Effector memory CD4-positive, alpha-beta T cell (primary cell): Measurements from ENCODE around the gene GSTCD.
"Not testable (repeated sequence)": the region's sequence is repeated elsewhere in the genome, so short reads cannot be mapped to it uniquely, and the experiment has no call there.

ENCODE experiments used
- DNase-seq, 3 donors: peaks; one replicate each; pipeline ENCODE4 v3.0.0-alpha.2; 2020
- H3K27ac ChIP-seq: 2 replicates; pipeline ENCODE4 v1.7.0; 2013; ENCODE audit warnings: mild to moderate bottlenecking, low read length, moderate library complexity; ENCODE audit not compliant: insufficient read depth, poor library complexity, severe bottlenecking
- H3K27me3 ChIP-seq: replicated peaks from 2 replicates; pipeline ENCODE4 v1.7.0; 2013; ENCODE audit warnings: mild to moderate bottlenecking, low read length; ENCODE audit not compliant: insufficient read depth, control insufficient read depth, poor library complexity, severe bottlenecking
- H3K36me3 ChIP-seq: 2 replicates; pipeline ENCODE4 v1.7.0; 2013; ENCODE audit warnings: mild to moderate bottlenecking, low read length, moderate library complexity; ENCODE audit not compliant: control insufficient read depth, insufficient read depth
- H3K4me1 ChIP-seq: 2 replicates; pipeline ENCODE4 v1.7.0; 2013; ENCODE audit warnings: low read length, mild to moderate bottlenecking; ENCODE audit not compliant: control insufficient read depth, insufficient read depth, poor library complexity, severe bottlenecking
- H3K4me3 ChIP-seq: 2 replicates; pipeline ENCODE4 v1.7.0; 2013; ENCODE audit warnings: low read length, low read depth, mild to moderate bottlenecking; ENCODE audit not compliant: insufficient read depth, poor library complexity, severe bottlenecking
- H3K9me3 ChIP-seq: 2 replicates; pipeline ENCODE4 v1.7.0; 2013; ENCODE audit warnings: mild to moderate bottlenecking, low read length, moderate library complexity; ENCODE audit not compliant: control insufficient read depth

Gene GSTCD

GRCh38 chr4:105852230-105852629 is 143.6 kb downstream of the GSTCD start:
- H3K4me1 ChIP-seq, H3K9me3 ChIP-seq, H3K36me3 ChIP-seq, DNase-seq, H3K27me3 ChIP-seq, H3K4me3 ChIP-seq, H3K27ac ChIP-seq: not testable (repeated sequence)

GRCh38 chr4:105858466-105859040 is 150.0 kb downstream of the GSTCD start:
- H3K36me3 ChIP-seq: no peaks in the 10 kb centered on the region
- H3K4me3 ChIP-seq: no peak overlapping the region
- no peaks in the 10 kb centered on the region for H3K4me1 ChIP-seq
- no peak for DNase-seq
- no peaks in the 10 kb centered on the region for H3K9me3 ChIP-seq
- H3K27ac ChIP-seq: no peak overlapping the region
- no peaks in the 10 kb centered on the region for H3K27me3 ChIP-seq

GRCh38 chr4:105859233-105859632 is 150.6 kb downstream of the GSTCD start:
- no peak overlapping the region for H3K27ac ChIP-seq
- no peaks in the 10 kb centered on the region for H3K36me3 ChIP-seq
- no peak for DNase-seq
- H3K4me1 ChIP-seq: no peaks in the 10 kb centered on the region
- no peaks in the 10 kb centered on the region for H3K9me3 ChIP-seq
- no peaks in the 10 kb centered on the region for H3K27me3 ChIP-seq
- no peak overlapping the region for H3K4me3 ChIP-seq

- Histone ChIP-seq H3K27ac (no peak overlapping the region), H3K27me3 (no peaks in the 10 kb centered on the region), H3K9me3 (no peaks in the 10 kb centered on the region), H3K4me1 (no peaks in the 10 kb centered on the region), H3K36me3 (no peaks in the 10 kb centered on the region), H3K4me3 (no peak overlapping the region)
- no peak for DNase-seq
Observed at GRCh38 chr4:105870963-105871362, 162.4 kb downstream of the GSTCD start.

GRCh38 chr4:105871997-105872396 is 163.4 kb downstream of the GSTCD start:
- Histone ChIP-seq H3K4me3 (no peak overlapping the region), H3K36me3 (no peaks in the 10 kb centered on the region), H3K27me3 (no peaks in the 10 kb centered on the region), H3K27ac (no peak overlapping the region), H3K4me1 (no peaks in the 10 kb centered on the region), H3K9me3 (no peaks in the 10 kb centered on the region)
- no peak for DNase-seq

GRCh38 chr4:105875233-105875632 is 166.6 kb downstream of the GSTCD start:
- Histone ChIP-seq H3K27ac (no peak overlapping the region), H3K36me3 (no peaks in the 10 kb centered on the region), H3K4me3 (no peak overlapping the region), H3K27me3 (no peaks in the 10 kb centered on the region), H3K4me1 (no peaks in the 10 kb centered on the region), H3K9me3 (no peaks in the 10 kb centered on the region)
- no peak for DNase-seq

- no peaks in the 10 kb centered on the region for H3K36me3 ChIP-seq
- H3K9me3 ChIP-seq: no peaks in the 10 kb centered on the region
- no peaks in the 10 kb centered on the region for H3K27me3 ChIP-seq
- H3K4me1 ChIP-seq: no peaks in the 10 kb centered on the region
- no peak overlapping the region for H3K4me3 ChIP-seq
- no peak for DNase-seq
- H3K27ac ChIP-seq: no peak overlapping the region
Observed at GRCh38 chr4:105878668-105879067, 170.1 kb downstream of the GSTCD start.

GRCh38 chr4:105887508-105887907 is 178.9 kb downstream of the GSTCD start:
- Histone ChIP-seq H3K9me3 (no peaks in the 10 kb centered on the region), H3K27me3 (no peaks in the 10 kb centered on the region), H3K4me1 (no peaks in the 10 kb centered on the region), H3K27ac (no peak overlapping the region), H3K4me3 (no peak overlapping the region), H3K36me3 (no peaks in the 10 kb centered on the region)
- DNase-seq: no peak

- no peaks in the 10 kb centered on the region for H3K9me3 ChIP-seq
- H3K27me3 ChIP-seq: peaks cover 8% of the 10 kb centered on the region
- H3K27ac ChIP-seq: no peak within 1 kb of the TSS
- no peak for DNase-seq
- peaks cover 4% of the 10 kb centered on the region for H3K4me1 ChIP-seq
- no peaks in the 10 kb centered on the region for H3K36me3 ChIP-seq
- H3K4me3 ChIP-seq: no peak within 1 kb of the TSS
Observed at GRCh38 chr4:105894660-105895582, 186.3 kb downstream of the GSTCD start, which contains the start of gene NPNT. Gene NPNT (plus strand): TSS chr4:105895471. CDS start chr4:105895653, 182 bp downstream.
